Panc1 (cell line): ENCODE measurements around the gene VKORC1L1.

Experiments used
- CTCF ChIP-seq: fragments of 450-650 bp; IDR thresholded peaks from 2 replicates; pipeline ENCODE4 v1.5.1; 2017; ENCODE audit warnings: mild to moderate bottlenecking
- POLR2AphosphoS5 ChIP-seq: IDR thresholded peaks from 2 replicates; pipeline ENCODE4 v1.6.1; 2012; ENCODE audit warnings: mild to moderate bottlenecking, low read depth, low read length, moderate library complexity
- SIN3A ChIP-seq: IDR thresholded peaks from 2 replicates; pipeline ENCODE4 v1.6.1; 2012; ENCODE audit warnings: low read depth, mild to moderate bottlenecking, low read length, moderate library complexity, borderline replicate concordance; ENCODE audit not compliant: insufficient read depth

- TF ChIP-seq CTCF, result no peak
- no peak for TF ChIP-seq SIN3A
- TF ChIP-seq POLR2AphosphoS5, result no peak
Observed at GRCh38 chr7:65972976-65973375, 100.1 kb downstream of the VKORC1L1 start.
